T-helper 1 cell treated with Interleukin-12 subunit alpha and Interleukin-12 subunit beta and Interleukin-4 antibody, amounts not matched to agents 30 ng/mL and 1 ng/mL, for 36 hours (primary cell): ENCODE data around the gene RBM19. TPM values are rescaled to one million over a fixed set of nuclear protein-coding genes. Genes with fewer than 3 reads are reported as not detected.
"Not testable (repeated sequence)": the region's sequence is repeated elsewhere in the genome, so short reads cannot be mapped to it uniquely, and the experiment has no call there.

Experiments used
- intact Hi-C: fragments of 100-400 bp; cut with micrococcal nuclease; formaldehyde crosslinking; loops from one replicate; pipeline ENCODE4 v1.15.1; 2024
- total RNA-seq: library from RNA; stranded (reverse); gene quantifications from 2 replicates; pipeline ENCODE4 v1.2.3, GENCODE V29; 2022

RBM19 gene
- total RNA-seq, 1 donor from 2014 or later, result 57.2 TPM

GRCh38 chr12:113809462-113810220 is 156.5 kb downstream of the RBM19 start:
- intact Hi-C loops, result not testable (repeated sequence)

GRCh38 chr12:113808095-113808951 is 157.8 kb downstream of the RBM19 start:
- intact Hi-C loops, result no loop called here

- intact Hi-C loops, result no loop called here
These were observed 160.5 kb downstream of the RBM19 start for GRCh38 chr12:113805673-113806072.

GRCh38 chr12:113804961-113805600 is 161.0 kb downstream of the RBM19 start:
- intact Hi-C loops, result no loop called here

GRCh38 chr12:113803759-113804140 is 162.4 kb downstream of the RBM19 start:
- intact Hi-C loops, result no loop called here

- intact Hi-C loops, result no loop called here
These were observed 163.0 kb downstream of the RBM19 start for GRCh38 chr12:113802966-113803758.

GRCh38 chr12:113802000-113802749 is 163.9 kb downstream of the RBM19 start:
- intact Hi-C loops, result no loop called here

- intact Hi-C loops, result no loop called here
These were observed 165.9 kb downstream of the RBM19 start for GRCh38 chr12:113800201-113800600.

GRCh38 chr12:113798552-113798951 is 167.6 kb downstream of the RBM19 start:
- intact Hi-C loops, result no loop called here

GRCh38 chr12:113797535-113797868 is 168.6 kb downstream of the RBM19 start:
- intact Hi-C loops, result no loop called here

- intact Hi-C loops, result no loop called here
These were observed 169.1 kb downstream of the RBM19 start for GRCh38 chr12:113796852-113797534.

- intact Hi-C loops, result no loop called here
These were observed 169.9 kb downstream of the RBM19 start for GRCh38 chr12:113796066-113796827.

GRCh38 chr12:113795445-113795844 is 170.7 kb downstream of the RBM19 start:
- intact Hi-C loops, result no loop called here

- intact Hi-C loops, result no loop called here
These were observed 171.4 kb downstream of the RBM19 start for GRCh38 chr12:113794774-113795173.

GRCh38 chr12:113793250-113793649 is 172.9 kb downstream of the RBM19 start:
- intact Hi-C loops, result no loop called here

- intact Hi-C loops, result no loop called here
These were observed 173.7 kb downstream of the RBM19 start for GRCh38 chr12:113792450-113792849.

- intact Hi-C loops, result no loop called here
These were observed 177.9 kb downstream of the RBM19 start for GRCh38 chr12:113788020-113788856.

GRCh38 chr12:113786107-113786506 is 180.0 kb downstream of the RBM19 start:
- intact Hi-C loops, result no loop called here
